IMR-90 (cell line): ENCODE results near the gene SRCAP. TPM values are rescaled to one million over a fixed set of nuclear protein-coding genes. Genes with fewer than 3 reads are reported as not detected.

Source experiments
- ATAC-seq: fragments of 200-7000 bp; cut with Tn5 transposase; 2 replicates; pipeline ENCODE4 v1.9.1; 2020; ENCODE audit warnings: low read depth, mild to moderate bottlenecking, moderate library complexity
- BruUV-seq: library from RNA; stranded (reverse); fragments of 400-500 nt; replicated peaks from 2 replicates; lab custom pipeline; 2021; lab: Mats Ljungman, UMichigan
- CTCF ChIA-PET: fragments of 300-600 bp; formaldehyde crosslinking; extraction: SDS; loops from one replicate; lab custom pipeline; 2021; ENCODE audit warnings: antibody characterized with exemption; lab: Yijun Ruan, JAX
- POLR2A ChIA-PET: fragments of 300-600 bp; sonication (Branson Sonifier 250); formaldehyde crosslinking; loops from one replicate; lab custom pipeline; 2022; ENCODE audit warnings: antibody characterized with exemption; ENCODE audit not compliant: unreplicated experiment; lab: Charles Lee
- DNase-seq: peaks from one replicate; pipeline ENCODE4 v3.0.0; 2013
- H2AFZ ChIP-seq: replicated peaks from 2 replicates; pipeline ENCODE3; 2013; ENCODE audit warnings: low read length, mild to moderate bottlenecking; ENCODE audit not compliant: poor library complexity
- H2AK5ac ChIP-seq: 2 replicates; pipeline ENCODE4 v1.6.1; 2013; ENCODE audit warnings: low read depth, low read length, inconsistent platforms
- H2AK9ac ChIP-seq: replicated peaks from 2 replicates; pipeline ENCODE3; 2013; ENCODE audit warnings: mild to moderate bottlenecking, low read depth, low read length, moderate library complexity; ENCODE audit not compliant: poor library complexity
- H2BK120ac ChIP-seq: 2 replicates; pipeline ENCODE4 v1.6.1; 2013; ENCODE audit warnings: low read depth, low read length, inconsistent platforms
- H2BK15ac ChIP-seq: 3 replicates; pipeline ENCODE4 v1.6.1; 2013; ENCODE audit warnings: low read depth, low read length, inconsistent platforms
- H2BK20ac ChIP-seq: 2 replicates; pipeline ENCODE4 v1.6.1; 2013; ENCODE audit warnings: low read depth, mild to moderate bottlenecking, inconsistent platforms, low read length, moderate library complexity
- H2BK5ac ChIP-seq: 2 replicates; pipeline ENCODE4 v1.6.1; 2013; ENCODE audit warnings: mild to moderate bottlenecking, low read depth, low read length, inconsistent platforms; ENCODE audit not compliant: poor library complexity, severe bottlenecking
- H3K14ac ChIP-seq: replicated peaks from 2 replicates; pipeline ENCODE4 v1.6.1; 2013; ENCODE audit warnings: low read depth, low read length, inconsistent platforms
- H3K18ac ChIP-seq: 2 replicates; pipeline ENCODE4 v1.6.1; 2013; ENCODE audit warnings: low read depth, low read length, control low read depth
- H3K23ac ChIP-seq: 2 replicates; pipeline ENCODE4 v1.6.1; 2013; ENCODE audit warnings: low read depth, low read length, inconsistent platforms
- H3K27ac ChIP-seq: 2 replicates; pipeline ENCODE4 v1.5.1; 2013; ENCODE audit warnings: mild to moderate bottlenecking, control low read depth, low read length; ENCODE audit not compliant: insufficient read depth
- H3K27me3 ChIP-seq: 2 replicates; pipeline ENCODE4 v1.6.1; 2013; ENCODE audit warnings: low read length; ENCODE audit not compliant: control insufficient read depth, insufficient read depth
- H3K36me3 ChIP-seq: 2 replicates; pipeline ENCODE4 v1.6.1; 2013; ENCODE audit warnings: low read length, mixed read lengths; ENCODE audit not compliant: control insufficient read depth, insufficient read depth
- H3K4ac ChIP-seq: 2 replicates; pipeline ENCODE4 v1.6.1; 2013; ENCODE audit warnings: low read depth, low read length, inconsistent platforms
- H3K4me1 ChIP-seq: 2 replicates; pipeline ENCODE4 v1.6.1; 2013; ENCODE audit warnings: low read length, mixed read lengths; ENCODE audit not compliant: control insufficient read depth, insufficient read depth
- H3K4me2 ChIP-seq: 2 replicates; pipeline ENCODE4 v1.6.1; 2013; ENCODE audit warnings: low read depth, mild to moderate bottlenecking, control low read depth, low read length, moderate library complexity
- H3K4me3 ChIP-seq: 2 replicates; pipeline ENCODE4 v1.5.1; 2013; ENCODE audit warnings: low read depth, mild to moderate bottlenecking, control low read depth, low read length, moderate library complexity; ENCODE audit not compliant: insufficient read depth
- H3K56ac ChIP-seq: 2 replicates; pipeline ENCODE4 v1.6.1; 2013; ENCODE audit warnings: low read length, inconsistent platforms; ENCODE audit not compliant: insufficient read depth; ENCODE audit errors: extremely low read depth
- H3K79me1 ChIP-seq, 2 experiments: 2 replicates each; pipeline ENCODE4 v1.6.1; 2013; ENCODE audit warnings: low read length in 2 of 2, inconsistent platforms in 1 of 2, low read depth in 1 of 2
- H3K9ac ChIP-seq: 2 replicates; pipeline ENCODE4 v1.6.1; 2013; ENCODE audit warnings: low read depth, low read length, control low read depth
- H3K9me1 ChIP-seq: 2 replicates; pipeline ENCODE4 v1.6.1; 2013; ENCODE audit warnings: low read length, inconsistent platforms; ENCODE audit not compliant: insufficient read depth
- H3K9me3 ChIP-seq: 2 replicates; pipeline ENCODE4 v1.6.1; 2013; ENCODE audit warnings: low read length; ENCODE audit not compliant: control insufficient read depth, insufficient read depth
- H4K20me1 ChIP-seq: 2 replicates; pipeline ENCODE4 v1.6.1; 2013; ENCODE audit warnings: low read length, inconsistent platforms; ENCODE audit not compliant: insufficient read depth
- H4K5ac ChIP-seq: 2 replicates; pipeline ENCODE4 v1.6.1; 2013; ENCODE audit warnings: mild to moderate bottlenecking, low read depth, low read length, control low read depth
- H4K8ac ChIP-seq, 2 experiments: 2 replicates each; pipeline ENCODE4 v1.6.1; 2013; ENCODE audit warnings: low read depth in 2 of 2, low read length in 2 of 2, control low read depth in 1 of 2, inconsistent platforms in 1 of 2
- H4K91ac ChIP-seq: 2 replicates; pipeline ENCODE4 v1.6.1; 2013; ENCODE audit warnings: low read depth, low read length, inconsistent platforms; ENCODE audit not compliant: insufficient read depth
- BHLHE40 ChIP-seq: fragments of 150-350 bp; IDR thresholded peaks from 2 replicates; pipeline ENCODE4 v1.6.1; 2016; ENCODE audit warnings: mild to moderate bottlenecking, low read depth, low read length
- CEBPB ChIP-seq: IDR thresholded peaks from 2 replicates; pipeline ENCODE4 v1.6.1; 2012; ENCODE audit warnings: low read depth, low read length, improper control_type of control experiment
- CHD1 ChIP-seq: IDR thresholded peaks from 2 replicates; pipeline ENCODE4 v1.6.1; 2012; ENCODE audit warnings: low read depth, low read length, improper control_type of control experiment
- CTCF ChIP-seq: conservative IDR thresholded peaks from 2 replicates; pipeline ENCODE4 v1.5.1; 2012; ENCODE audit warnings: mild to moderate bottlenecking, low read depth, low read length, improper control_type of control experiment
- FOS ChIP-seq: fragments of 150-350 bp; IDR thresholded peaks from 2 replicates; pipeline ENCODE4 v1.6.1; 2016; ENCODE audit warnings: low read depth, low read length
- MAFK ChIP-seq: IDR thresholded peaks from 2 replicates; pipeline ENCODE4 v1.6.1; 2012; ENCODE audit warnings: low read depth, low read length, improper control_type of control experiment
- MAZ ChIP-seq: IDR thresholded peaks from 2 replicates; pipeline ENCODE4 v1.6.1; 2012; ENCODE audit warnings: low read depth, mild to moderate bottlenecking, low read length, improper control_type of control experiment, moderate library complexity, borderline replicate concordance
- MXI1 ChIP-seq: IDR thresholded peaks from 2 replicates; pipeline ENCODE4 v1.6.1; 2012; ENCODE audit warnings: low read depth, mild to moderate bottlenecking, low read length, moderate library complexity, borderline replicate concordance
- NFE2L2 ChIP-seq: fragments of 150-350 bp; IDR thresholded peaks from 2 replicates; pipeline ENCODE4 v1.6.1; 2016; ENCODE audit warnings: low read depth, mild to moderate bottlenecking, low read length
- POLR2A ChIP-seq: IDR thresholded peaks from 2 replicates; pipeline ENCODE4 v1.6.1; 2012; ENCODE audit warnings: mild to moderate bottlenecking, low read depth, low read length
- RAD21 ChIP-seq: IDR thresholded peaks from 2 replicates; pipeline ENCODE4 v1.6.1; 2012; ENCODE audit warnings: low read length, improper control_type of control experiment
- RCOR1 ChIP-seq: IDR thresholded peaks from 2 replicates; pipeline ENCODE4 v1.6.1; 2012; ENCODE audit warnings: mild to moderate bottlenecking, low read length, improper control_type of control experiment; ENCODE audit not compliant: insufficient replicate concordance
- RFX5 ChIP-seq: IDR thresholded peaks from 2 replicates; pipeline ENCODE4 v1.8.0; 2012; ENCODE audit warnings: low read depth, mild to moderate bottlenecking, low read length, moderate library complexity
- SMC3 ChIP-seq: fragments of 150-350 bp; IDR thresholded peaks from 2 replicates; pipeline ENCODE4 v1.6.1; 2016; ENCODE audit warnings: low read depth, mild to moderate bottlenecking, antibody characterized with exemption, low read length, moderate library complexity
- USF2 ChIP-seq: fragments of 150-350 bp; IDR thresholded peaks from 2 replicates; pipeline ENCODE4 v1.6.1; 2017; ENCODE audit warnings: mild to moderate bottlenecking, antibody characterized with exemption, low read length, low read depth
- WGBS, 2 experiments: methylation state at CpG; one replicate each; pipeline versions ENCODE4 v1.1.5 to v1.1.7; 2013; ENCODE audit warnings: missing lambda C conversion rate in 2 of 2; ENCODE audit not compliant: insufficient read length in 1 of 2; ENCODE audit errors: extremely low coverage in 2 of 2; 5-methylcytosine and 5-hydroxymethylcytosine counted together
- dilution Hi-C: fragments of 300-500 bp; cut with HindIII; formaldehyde crosslinking; loops from one replicate; pipeline ENCODE4 v1.14.3; 2018; ENCODE audit warnings: low sequenced_read_pairs; ENCODE audit not compliant: unreplicated experiment
- in situ Hi-C: fragments of 300-500 bp; cut with MboI; formaldehyde crosslinking; loops from 3 replicates; pipeline ENCODE4 v1.14.3; 2019; ENCODE audit warnings: low sequenced_read_pairs, inconsistent platforms, mixed read lengths
- intact Hi-C: fragments of 100-400 bp; cut with micrococcal nuclease; formaldehyde crosslinking; loops from 2 replicates; pipeline ENCODE4 v1.10.0; 2022
- polyA plus RNA-seq, 3 experiments: library from polyadenylated mRNA; depleted of rRNA; stranded (reverse); fragments of >200 nt; gene quantifications; 2 replicates each; pipeline ENCODE4 v1.2.3, GENCODE V29; 2012; ENCODE audit warnings: low replicate concordance in 1 of 3
- total RNA-seq: library from RNA; depleted of rRNA; stranded (reverse); fragments of >200 nt; gene quantifications from 2 replicates; pipeline ENCODE4 v1.2.3, GENCODE V29; 2012

SRCAP gene
- total and polyA plus RNA-seq, 2 of the 4 experiments (the other 2 are of a cell fraction): 4.5 to 8.2 TPM

- Histone ChIP-seq H3K4ac (peak within 1 kb of the TSS; percentile 100), H3K4me3 (peak within 1 kb of the TSS; percentile 62), H3K9ac (peak within 1 kb of the TSS; percentile 96), H3K9me1 (peaks cover 5% of the 10 kb centered on the region; the same call in 1 of the 2 replicates), H3K27me3 (no peaks in the 10 kb centered on the region), H4K91ac (peak within 1 kb of the TSS; percentile 99), H2BK5ac (peak within 1 kb of the TSS; percentile 96), H3K23ac (peak within 1 kb of the TSS; percentile 100), H3K9me3 (no peaks in the 10 kb centered on the region), H2BK120ac (peak within 1 kb of the TSS; percentile 97), H2AFZ (peak within 1 kb of the TSS; percentile 99), H3K18ac (peak within 1 kb of the TSS; percentile 95), H4K8ac (peak within 1 kb of the TSS; percentile 53 to 99), H3K79me1 (peaks cover 28 to 50% of the 10 kb centered on the region in 2 experiments; a peak in 3 of 4 replicates), H4K20me1 (peaks cover 29% of the 10 kb centered on the region), H3K4me1 (peaks cover 12% of the 10 kb centered on the region; the same call in 1 of the 2 replicates), H2AK9ac (peak within 1 kb of the TSS; percentile 99), H3K27ac (peak within 1 kb of the TSS; percentile 92), H3K14ac (peak within 1 kb of the TSS; percentile 100), H3K36me3 (peaks cover 46% of the 10 kb centered on the region), H2BK15ac (peak within 1 kb of the TSS; percentile 91; the same call in 2 of the 3 replicates), H2AK5ac (peak within 1 kb of the TSS; percentile 95), H4K5ac (peak within 1 kb of the TSS; percentile 89), H3K56ac (peak within 1 kb of the TSS; percentile 98), H3K4me2 (peak within 1 kb of the TSS; percentile 96), H2BK20ac (peak within 1 kb of the TSS; percentile 76)
- TF ChIP-seq NFE2L2 (no peak), POLR2A (peak; percentile 91), MAFK (no peak), RAD21 (peak; percentile 69), USF2 (no peak; the same call in 1 of the 2 replicates), MXI1 (no peak; the same call in none of the 2 replicates), CTCF (peak; percentile 98), FOS (no peak), CEBPB (peak; percentile 81), RFX5 (no peak; the same call in 1 of the 2 replicates), CHD1 (no peak), SMC3 (peak; percentile 50), BHLHE40 (0 out of 2 replicates have a peak, but pooled peaks have one; percentile 3), RCOR1 (peak; percentile 55), MAZ (peak; percentile 57)
- WGBS, 2 experiments: 0% methylated on average over 26 of the region's 86 CpGs; no CpG with 5 or more reads in 1 of the 2 experiments
- intact Hi-C loops: loop anchor here (1.0 to 2.0 kb wide), 2 partner anchors 36 to 131 kb away; partner anchors contain the start of gene ZNF768
- POLR2A ChIA-PET: interaction anchor here (0.6 kb wide), 1 partner anchor 263 kb away, joined by 3 read pairs; no protein-coding TSS in a partner anchor
- ATAC-seq: peak; percentile 83
- DNase-seq: peak; percentile 100
- CTCF ChIA-PET: interaction anchor here (0.5 to 1.5 kb wide), 3 partner anchors 36 to 232 kb away, joined by 3 to 4 read pairs (median 3); no protein-coding TSS in a partner anchor
- dilution Hi-C loops: no loop called here
- in situ Hi-C loops: no loop called here
- BruUV-seq: no TSS peak
Observed at GRCh38 chr16:30657866-30658730, 40.9 kb upstream of the SRCAP start, which contains the start of gene FBRS. Gene FBRS, plus strand, starts transcription at chr16:30658431. Its CDS starts 1,088 bp downstream, at chr16:30659519.
